Neuronal stem cell (in vitro differentiated cells): Measurements from ENCODE around the gene TUBGCP6.
A peak's percentile ranks its signal among the peaks of the same experiment; 100 is the strongest.
"Not testable (repeated sequence)": the region's sequence is repeated elsewhere in the genome, so short reads cannot be mapped to it uniquely, and the experiment has no call there.

Source experiments
- DNase-seq: peaks from one replicate; pipeline ENCODE4 v3.0.0-alpha.2; 2013; ENCODE audit warnings: low spot score
- H2AFZ ChIP-seq: one replicate; pipeline ENCODE4 v1.6.1; 2013; ENCODE audit warnings: mild to moderate bottlenecking, low read length, inconsistent platforms
- H2AK5ac ChIP-seq: 2 replicates; pipeline ENCODE4 v1.6.1; 2013; ENCODE audit warnings: low read depth, mild to moderate bottlenecking, inconsistent platforms, low read length, moderate library complexity, mixed read lengths
- H2BK120ac ChIP-seq: 2 replicates; pipeline ENCODE4 v1.6.1; 2013; ENCODE audit warnings: low read depth, mild to moderate bottlenecking, inconsistent platforms, low read length, moderate library complexity, mixed read lengths
- H2BK12ac ChIP-seq: one replicate; pipeline ENCODE4 v1.6.1; 2013; ENCODE audit warnings: low read length, inconsistent platforms
- H2BK15ac ChIP-seq: 2 replicates; pipeline ENCODE4 v1.6.1; 2013; ENCODE audit warnings: mild to moderate bottlenecking, low read length, inconsistent platforms, mixed read lengths
- H2BK5ac ChIP-seq: one replicate; pipeline ENCODE4 v1.6.1; 2013; ENCODE audit warnings: inconsistent platforms, mild to moderate bottlenecking, low read length, moderate library complexity
- H3K14ac ChIP-seq: one replicate; pipeline ENCODE4 v1.6.1; 2013; ENCODE audit warnings: low read length, inconsistent platforms
- H3K18ac ChIP-seq: 2 replicates; pipeline ENCODE4 v1.6.1; 2013; ENCODE audit warnings: low read length, inconsistent platforms
- H3K23ac ChIP-seq: 2 replicates; pipeline ENCODE4 v1.6.1; 2013; ENCODE audit warnings: low read depth, mild to moderate bottlenecking, mixed read lengths, low read length, inconsistent platforms; ENCODE audit not compliant: poor library complexity
- H3K27ac ChIP-seq: replicated peaks from 3 replicates; pipeline ENCODE4 v1.5.1; 2013; ENCODE audit warnings: low read length, inconsistent platforms
- H3K27me3 ChIP-seq, 3 experiments: 2 replicates each; pipeline ENCODE4 v1.6.1; 2013; ENCODE audit warnings: low read length in 3 of 3, mild to moderate bottlenecking in 2 of 3, inconsistent platforms in 1 of 3, low read depth in 1 of 3, mixed read lengths in 1 of 3, moderate library complexity in 1 of 3; ENCODE audit not compliant: control insufficient read depth in 3 of 3, insufficient read depth in 3 of 3
- H3K36me3 ChIP-seq, 2 donors: replicated peaks in 1 of 2; 2 replicates each; pipeline ENCODE4 v1.6.1; 2013; ENCODE audit warnings: low read length in 2 of 2; ENCODE audit not compliant: control insufficient read depth in 2 of 2, insufficient read depth in 2 of 2
- H3K4ac ChIP-seq: 2 replicates; pipeline ENCODE4 v1.6.1; 2013; ENCODE audit warnings: inconsistent platforms, mild to moderate bottlenecking, low read length, moderate library complexity
- H3K4me1 ChIP-seq, 2 donors: 1 replicate in 1 of 2; 2 replicates in 1 of 2; pipeline ENCODE4 v1.6.1; 2013; ENCODE audit warnings: low read length in 2 of 2, low read depth in 1 of 2; ENCODE audit not compliant: control insufficient read depth in 2 of 2, insufficient read depth in 1 of 2
- H3K4me2 ChIP-seq: one replicate; pipeline ENCODE4 v1.6.1; 2013; ENCODE audit warnings: mild to moderate bottlenecking, low read length, inconsistent platforms; ENCODE audit not compliant: insufficient read depth, poor library complexity, severe bottlenecking
- H3K4me3 ChIP-seq, 2 donors: 2 replicates each; pipeline ENCODE4 v1.5.1; 2013; ENCODE audit warnings: low read length in 2 of 2, mild to moderate bottlenecking in 2 of 2, inconsistent platforms in 1 of 2, moderate library complexity in 1 of 2
- H3K79me1 ChIP-seq: one replicate; pipeline ENCODE4 v1.6.1; 2013; ENCODE audit warnings: low read depth, mild to moderate bottlenecking, inconsistent platforms, low read length, moderate library complexity
- H3K9ac ChIP-seq: one replicate; pipeline ENCODE4 v1.6.1; 2013; ENCODE audit warnings: mild to moderate bottlenecking, low read depth, low read length, inconsistent platforms; ENCODE audit not compliant: poor library complexity
- H3K9me3 ChIP-seq, 2 donors: replicated peaks in 1 of 2; 2 replicates each; pipeline versions ENCODE3 to v1.6.1; 2013; ENCODE audit warnings: low read length in 2 of 2, mild to moderate bottlenecking in 2 of 2, inconsistent platforms in 1 of 2, low read depth in 1 of 2, mixed read lengths in 1 of 2, moderate library complexity in 1 of 2; ENCODE audit not compliant: control insufficient read depth in 2 of 2, insufficient read depth in 1 of 2
- H4K8ac ChIP-seq: one replicate; pipeline ENCODE4 v1.6.1; 2013; ENCODE audit warnings: low read depth, mild to moderate bottlenecking, inconsistent platforms, low read length, moderate library complexity
- H4K91ac ChIP-seq: one replicate; pipeline ENCODE4 v1.6.1; 2013; ENCODE audit warnings: low read length, low read depth, mild to moderate bottlenecking, inconsistent platforms; ENCODE audit not compliant: poor library complexity
- WGBS, 2 donors: extraction: QIAGEN DNeasy Blood & Tissue Kit; methylation state at CpG; one replicate each; pipeline ENCODE4 v1.1.7; 2013; ENCODE audit warnings: missing lambda C conversion rate in 2 of 2, mixed read lengths in 1 of 2; ENCODE audit not compliant: insufficient read length in 2 of 2, insufficient replicate concordance in 1 of 2; ENCODE audit errors: extremely low coverage in 2 of 2; 5-methylcytosine and 5-hydroxymethylcytosine counted together

The TUBGCP6 gene

DNA sequence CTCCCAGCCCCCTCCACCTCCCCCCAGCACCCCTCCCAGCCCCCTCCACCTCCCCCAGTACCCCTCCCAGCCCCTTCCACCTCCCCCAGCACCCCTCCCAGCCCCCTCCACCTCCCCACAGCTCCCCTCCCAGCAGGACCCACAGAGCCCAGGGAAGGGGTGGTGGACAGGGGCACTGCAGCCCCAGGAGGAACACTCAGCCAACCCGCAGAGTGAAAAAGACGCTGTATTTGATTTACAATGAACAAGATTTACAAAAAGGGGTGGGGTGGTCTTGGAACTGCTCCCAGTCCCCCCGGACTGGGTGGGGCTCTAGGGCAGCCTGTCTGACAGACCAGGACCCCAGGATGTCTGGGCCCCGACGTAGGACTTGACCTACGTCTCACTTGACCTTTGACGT is 29.9 kb upstream of the TUBGCP6 start:
- Histone ChIP-seq H4K91ac (peak overlapping the region; percentile 30), H3K79me1 (peaks cover 5% of the 10 kb centered on the region), H3K36me3 (peaks cover 42 to 58% of the 10 kb centered on the region in 2 donors), H2AFZ (no peak overlapping the region), H3K4ac (no peak overlapping the region), H2BK120ac (no peak overlapping the region), H3K4me2 (no peak overlapping the region), H3K9ac (no peak overlapping the region), H2BK5ac (no peak overlapping the region), H3K27ac (peak overlapping the region; percentile 39), H3K9me3 (peaks cover 5 to 7% of the 10 kb centered on the region in 2 donors), H3K18ac (no peak overlapping the region), H2BK12ac (no peak overlapping the region), H3K14ac (no peak overlapping the region), H3K4me3 (no peak overlapping the region), H3K4me1 (peaks cover 20 to 29% of the 10 kb centered on the region in 2 donors), H3K27me3 (peaks cover 0 to 2% (median 0%) of the 10 kb centered on the region in 3 experiments), H2AK5ac (peak overlapping the region; percentile 75), H4K8ac (no peak overlapping the region), H2BK15ac (peak overlapping the region; percentile 49), H3K23ac (no peak overlapping the region)
- WGBS, 2 donors, result no CpG with 5 or more reads among the region's 7 CpGs
- DNase-seq, result no peak

DNA sequence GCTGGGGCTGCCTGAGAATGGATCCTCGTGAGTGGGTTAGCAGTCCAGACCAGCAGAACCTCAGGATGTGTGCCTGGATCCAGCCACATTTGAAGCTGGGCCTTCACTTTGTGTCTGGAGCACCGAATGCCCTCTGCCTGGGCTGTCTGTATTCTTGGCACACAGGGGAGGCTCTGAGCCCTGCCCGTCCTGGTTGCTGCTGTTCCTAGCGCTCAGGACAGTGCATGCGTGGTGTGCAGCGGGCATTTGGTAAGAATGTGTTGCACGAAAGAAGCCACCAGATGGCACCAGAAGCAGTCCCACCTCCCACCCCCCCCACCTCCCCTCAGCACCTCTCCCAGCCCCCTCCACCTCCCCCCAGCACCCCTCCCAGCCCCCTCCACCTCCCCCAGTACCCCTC is 29.5 kb upstream of the TUBGCP6 start:
- Histone ChIP-seq H2BK120ac (no peak overlapping the region), H4K8ac (no peak overlapping the region), H2AK5ac (no peak overlapping the region), H2BK15ac (no peak overlapping the region), H2BK5ac (no peak overlapping the region), H3K27ac (no peak overlapping the region), H3K4me3 (no peak overlapping the region), H3K9ac (no peak overlapping the region), H3K4me1 (peaks cover 24 to 29% of the 10 kb centered on the region in 2 donors), H2BK12ac (no peak overlapping the region), H3K27me3 (peaks cover 0 to 6% (median 0%) of the 10 kb centered on the region in 3 experiments), H3K18ac (no peak overlapping the region), H3K4ac (no peak overlapping the region), H3K9me3 (peaks cover 5 to 7% of the 10 kb centered on the region in 2 donors), H3K23ac (no peak overlapping the region), H3K79me1 (peaks cover 5% of the 10 kb centered on the region), H3K36me3 (peaks cover 37 to 54% of the 10 kb centered on the region in 2 donors), H3K14ac (no peak overlapping the region), H3K4me2 (no peak overlapping the region), H2AFZ (no peak overlapping the region), H4K91ac (no peak overlapping the region)
- no peak for DNase-seq
- WGBS, 2 donors, result no CpG with 5 or more reads among the region's 7 CpGs

DNA sequence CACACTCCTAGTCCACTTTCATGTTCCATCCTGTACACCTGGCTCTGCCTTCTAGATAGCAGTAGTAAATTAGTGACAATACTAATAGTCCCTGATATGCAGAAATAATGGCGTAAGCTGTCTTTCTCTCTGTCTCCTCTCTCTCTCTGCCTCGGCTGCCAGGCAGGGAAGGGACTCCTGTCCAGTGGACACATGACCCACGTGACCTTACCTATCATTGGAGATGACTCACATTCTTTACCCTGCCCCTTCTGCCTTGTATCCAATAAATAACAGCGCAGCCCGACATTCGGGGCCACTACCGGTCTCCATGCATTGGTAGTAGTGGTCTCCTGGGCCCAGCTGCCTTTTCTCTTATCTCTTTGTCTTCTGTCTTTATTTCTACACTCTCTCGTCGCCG is 29.0 kb upstream of the TUBGCP6 start:
- H4K8ac ChIP-seq, H2AFZ ChIP-seq, H2AK5ac ChIP-seq, H4K91ac ChIP-seq, H3K9me3 ChIP-seq, H3K4ac ChIP-seq, H3K18ac ChIP-seq, H3K9ac ChIP-seq, H3K4me2 ChIP-seq, H3K23ac ChIP-seq, H2BK120ac ChIP-seq, H3K14ac ChIP-seq, H3K79me1 ChIP-seq, H2BK15ac ChIP-seq, H2BK5ac ChIP-seq, H2BK12ac ChIP-seq, H3K4me3 ChIP-seq, H3K27me3 ChIP-seq, DNase-seq, H3K27ac ChIP-seq: not testable (repeated sequence)
- peaks cover 26 to 29% of the 10 kb centered on the region in 2 donors for H3K4me1 ChIP-seq
- WGBS, 2 donors, result no CpG with 5 or more reads among the region's 10 CpGs
- peaks cover 33 to 48% of the 10 kb centered on the region in 2 donors for H3K36me3 ChIP-seq

DNA sequence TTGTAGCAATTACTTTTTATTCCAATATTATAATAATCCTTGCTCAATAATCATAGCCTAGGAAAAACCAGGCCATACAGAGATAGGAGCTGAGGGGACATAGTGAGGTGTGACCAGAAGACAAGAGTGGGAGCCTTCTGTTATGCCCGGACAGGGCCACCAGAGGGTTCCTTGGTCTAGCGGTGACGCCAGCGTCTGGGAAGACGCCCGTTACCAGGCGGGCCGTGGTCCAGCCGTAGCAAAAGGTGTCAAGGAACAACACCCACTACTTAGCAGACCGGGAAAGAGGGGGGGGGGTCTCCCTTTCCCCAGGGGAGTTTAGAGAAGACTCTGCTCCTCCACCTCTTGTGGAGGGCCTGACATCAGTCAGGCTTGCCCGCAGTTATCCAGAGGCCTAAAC is 28.5 kb upstream of the TUBGCP6 start:
- not testable (repeated sequence) for H4K8ac ChIP-seq, H2BK5ac ChIP-seq, H2BK12ac ChIP-seq, H2BK15ac ChIP-seq, H2AFZ ChIP-seq, DNase-seq, H2AK5ac ChIP-seq, H3K9me3 ChIP-seq, H4K91ac ChIP-seq, H3K27me3 ChIP-seq, H3K79me1 ChIP-seq, H3K9ac ChIP-seq, H3K4ac ChIP-seq, H3K27ac ChIP-seq, H2BK120ac ChIP-seq, H3K4me2 ChIP-seq, H3K18ac ChIP-seq, H3K14ac ChIP-seq, H3K23ac ChIP-seq, H3K4me3 ChIP-seq
- Histone ChIP-seq H3K4me1 (peaks cover 26 to 29% of the 10 kb centered on the region in 2 donors), H3K36me3 (peaks cover 29 to 44% of the 10 kb centered on the region in 2 donors)
- no CpG with 5 or more reads among the region's 11 CpGs for WGBS, 2 donors
